Anterior cingulate cortex (tissue), 58 donors: ENCODE measurements around the gene MGAT2.
"Not testable (repeated sequence)": the region's sequence is repeated elsewhere in the genome, so short reads cannot be mapped to it uniquely, and the experiment has no call there.

Experiments used
- DNase-seq, 58 donors: peaks; one replicate each; lab custom pipeline; 2025; lab: John Stamatoyannopoulos, UW

MGAT2 gene

GRCh38 chr14:49607583-49607982 is 13.0 kb upstream of the MGAT2 start:
- no peak for DNase-seq

- no peak for DNase-seq
These were observed 8.3 kb upstream of the MGAT2 start for GRCh38 chr14:49612251-49612650.

- DNase-seq, result no peak
These were observed 7.9 kb upstream of the MGAT2 start for GRCh38 chr14:49612671-49613070.

- no peak for DNase-seq
These were observed 6.4 kb upstream of the MGAT2 start for GRCh38 chr14:49614196-49614595.

GRCh38 chr14:49615776-49616175 is 4.8 kb upstream of the MGAT2 start:
- no peak for DNase-seq

GRCh38 chr14:49617852-49618519 is 2.6 kb upstream of the MGAT2 start:
- no peak for DNase-seq

GRCh38 chr14:49619273-49619672 is 1.3 kb upstream of the MGAT2 start:
- DNase-seq, result not testable (repeated sequence)

GRCh38 chr14:49619730-49620129 is 869 bp upstream of the MGAT2 start:
- DNase-seq, result no peak

- peak in 42 of 58 donors; percentile 17 to 80 (median 53) for DNase-seq
These were observed 699 bp downstream of the MGAT2 start for GRCh38 chr14:49621114-49621881.

- no peak for DNase-seq
These were observed 1.5 kb downstream of the MGAT2 start for GRCh38 chr14:49622022-49622607.

- DNase-seq, result no peak
These were observed 2.8 kb downstream of the MGAT2 start for GRCh38 chr14:49623387-49623786.

GRCh38 chr14:49623941-49624839 is 3.6 kb downstream of the MGAT2 start:
- no peak for DNase-seq

GRCh38 chr14:49633640-49634546 is 13.3 kb downstream of the MGAT2 start:
- DNase-seq, result peak; percentile 40 to 96 (median 91)

- DNase-seq, result peak in 48 of 58 donors; percentile 10 to 76 (median 48)
These were observed 14.1 kb downstream of the MGAT2 start, which contains the start of gene DNAAF2 for GRCh38 chr14:49634547-49635334. Gene DNAAF2 (minus strand): TSS chr14:49635244. CDS start chr14:49635149, 95 bp downstream.

GRCh38 chr14:49636866-49637265 is 16.3 kb downstream of the MGAT2 start:
- DNase-seq, result no peak

GRCh38 chr14:49637534-49638078 is 17.0 kb downstream of the MGAT2 start:
- no peak for DNase-seq

- no peak for DNase-seq
These were observed 20.2 kb downstream of the MGAT2 start for GRCh38 chr14:49640540-49641417.
